GM18520 (cell line): Measurements from ENCODE around the gene FOXQ1.

ENCODE experiments used
- ATAC-seq: cut with Tn5 transposase; IDR thresholded peaks from one replicate; pipeline ENCODE4 v1.9.1; 2021; ENCODE audit not compliant: unreplicated experiment

FOXQ1 gene, protein sequence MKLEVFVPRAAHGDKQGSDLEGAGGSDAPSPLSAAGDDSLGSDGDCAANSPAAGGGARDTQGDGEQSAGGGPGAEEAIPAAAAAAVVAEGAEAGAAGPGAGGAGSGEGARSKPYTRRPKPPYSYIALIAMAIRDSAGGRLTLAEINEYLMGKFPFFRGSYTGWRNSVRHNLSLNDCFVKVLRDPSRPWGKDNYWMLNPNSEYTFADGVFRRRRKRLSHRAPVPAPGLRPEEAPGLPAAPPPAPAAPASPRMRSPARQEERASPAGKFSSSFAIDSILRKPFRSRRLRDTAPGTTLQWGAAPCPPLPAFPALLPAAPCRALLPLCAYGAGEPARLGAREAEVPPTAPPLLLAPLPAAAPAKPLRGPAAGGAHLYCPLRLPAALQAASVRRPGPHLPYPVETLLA

DNA sequence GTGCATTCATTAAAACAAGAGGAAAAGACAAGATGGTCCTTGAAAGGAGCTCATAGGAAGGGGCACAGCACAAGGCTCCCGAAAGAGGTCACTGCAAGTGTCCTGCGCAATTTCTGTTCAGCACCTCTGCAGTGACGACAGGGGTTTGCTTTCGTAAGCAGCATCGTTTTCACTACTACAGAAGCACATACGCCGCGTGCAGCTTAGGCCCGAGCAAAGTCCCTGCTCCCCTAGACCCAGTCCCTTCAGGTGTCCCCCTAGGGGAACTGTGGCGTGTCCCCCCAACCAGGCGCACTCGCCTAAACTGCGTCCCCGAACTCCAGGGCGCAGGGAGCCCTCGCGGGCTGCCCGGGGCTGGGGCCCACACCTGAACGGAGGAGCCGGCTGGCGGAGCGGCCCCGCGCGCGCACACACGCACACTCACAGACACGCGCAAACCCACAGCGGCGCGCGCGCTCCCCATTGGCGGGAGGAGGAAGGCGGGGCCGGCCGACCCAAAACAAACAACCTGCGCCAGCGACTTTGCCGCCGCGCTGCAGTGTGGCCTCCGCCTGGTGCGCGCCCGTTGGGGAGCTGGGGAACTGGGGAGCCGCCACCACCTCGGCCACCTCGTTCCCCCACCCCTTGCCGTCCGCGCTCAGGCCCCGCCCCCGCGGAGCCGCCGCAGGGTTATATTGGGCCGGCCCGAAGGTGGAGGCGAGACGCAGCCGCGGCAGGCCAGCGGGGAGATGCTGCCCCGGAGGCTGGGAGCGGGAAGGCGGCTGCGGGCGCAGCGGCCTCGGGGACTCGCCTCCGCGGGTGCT, at the start of gene FOXQ1:
TSS of gene FOXQ1 (plus strand) at position 699 of the 803 bp plus-strand sequence. CDS start 607 bp downstream, outside the sequence.
- no peak for ATAC-seq

DNA sequence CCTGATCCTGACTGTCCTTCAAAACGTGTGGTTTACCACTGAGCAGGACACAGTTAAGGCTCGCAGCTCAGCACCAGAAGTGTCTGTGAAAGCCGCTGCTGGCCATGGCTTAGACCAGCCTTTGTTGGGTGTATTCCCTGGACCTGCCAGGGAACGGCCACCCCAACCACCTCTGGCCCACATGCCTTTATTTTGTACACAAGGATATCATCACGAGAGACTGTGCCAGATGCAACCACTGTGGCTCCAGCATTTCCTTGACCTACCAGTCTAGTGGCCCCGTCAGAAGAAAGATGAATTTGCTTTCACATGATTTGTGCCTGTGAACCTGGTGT, 49.2 kb upstream of the FOXQ1 start:
- ATAC-seq, result no peak

DNA sequence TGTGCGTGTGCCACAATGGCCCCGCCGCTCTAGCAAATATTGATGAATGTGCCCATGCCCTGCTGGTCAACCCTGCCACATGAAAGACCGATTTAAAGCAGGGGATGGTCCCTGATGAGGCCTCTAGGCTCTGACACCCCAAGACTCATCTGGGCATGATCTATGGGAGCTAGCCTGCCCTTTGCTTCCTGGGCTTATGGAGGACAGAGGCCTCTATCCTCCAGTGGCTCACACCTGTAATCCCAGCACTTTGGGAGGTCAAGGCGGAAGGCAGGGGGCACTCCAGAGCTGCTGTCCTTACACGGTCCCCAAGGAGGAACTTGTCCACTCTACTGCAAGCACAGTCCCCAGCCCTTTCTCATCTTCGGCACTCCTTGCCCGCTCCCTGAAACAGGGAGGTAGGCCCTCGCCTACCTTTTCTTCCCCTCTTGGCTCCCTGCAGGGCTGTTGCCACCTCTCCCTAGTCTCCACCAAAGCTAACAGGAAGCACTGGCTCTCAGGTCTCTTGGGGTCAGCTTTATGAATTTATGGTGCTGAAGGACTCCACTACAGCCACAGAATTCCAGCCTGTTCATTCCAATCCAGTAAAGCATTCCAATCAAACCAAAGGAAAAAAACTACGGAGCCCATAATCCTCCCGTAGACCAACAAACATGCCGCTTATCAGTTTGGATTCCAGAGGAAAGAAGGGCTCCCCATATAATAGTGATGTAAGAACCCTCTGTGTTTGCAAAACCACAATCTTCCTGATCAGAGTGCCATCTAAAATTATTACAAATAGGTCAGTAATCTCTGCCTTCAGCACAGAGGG, 48.7 kb upstream of the FOXQ1 start:
- no peak for ATAC-seq

DNA sequence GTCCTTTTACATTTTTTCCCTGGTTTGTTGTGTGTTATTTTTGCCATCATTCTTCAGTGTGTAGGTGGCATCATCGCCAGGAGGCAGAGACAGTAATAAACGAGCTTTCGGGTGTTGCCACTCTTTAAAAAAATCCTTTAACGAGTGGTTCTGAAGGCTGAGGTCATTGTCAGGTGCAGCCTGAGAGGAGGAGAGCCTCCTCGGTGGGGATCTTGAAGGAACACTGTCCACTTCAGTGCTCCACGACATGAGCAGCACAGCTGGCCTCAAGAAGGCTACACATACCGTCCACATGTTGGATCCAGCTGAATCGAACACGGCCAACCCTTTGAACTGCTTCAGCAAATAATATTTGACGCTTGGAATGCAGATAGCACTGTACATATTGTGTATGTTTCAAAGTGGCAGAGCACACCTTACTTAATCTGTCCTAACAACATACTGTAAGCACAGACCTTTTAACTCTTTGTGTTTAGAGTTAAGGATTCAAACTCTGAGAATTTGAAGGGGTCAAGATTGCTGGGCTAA, 48.0 kb upstream of the FOXQ1 start:
- no peak for ATAC-seq

DNA sequence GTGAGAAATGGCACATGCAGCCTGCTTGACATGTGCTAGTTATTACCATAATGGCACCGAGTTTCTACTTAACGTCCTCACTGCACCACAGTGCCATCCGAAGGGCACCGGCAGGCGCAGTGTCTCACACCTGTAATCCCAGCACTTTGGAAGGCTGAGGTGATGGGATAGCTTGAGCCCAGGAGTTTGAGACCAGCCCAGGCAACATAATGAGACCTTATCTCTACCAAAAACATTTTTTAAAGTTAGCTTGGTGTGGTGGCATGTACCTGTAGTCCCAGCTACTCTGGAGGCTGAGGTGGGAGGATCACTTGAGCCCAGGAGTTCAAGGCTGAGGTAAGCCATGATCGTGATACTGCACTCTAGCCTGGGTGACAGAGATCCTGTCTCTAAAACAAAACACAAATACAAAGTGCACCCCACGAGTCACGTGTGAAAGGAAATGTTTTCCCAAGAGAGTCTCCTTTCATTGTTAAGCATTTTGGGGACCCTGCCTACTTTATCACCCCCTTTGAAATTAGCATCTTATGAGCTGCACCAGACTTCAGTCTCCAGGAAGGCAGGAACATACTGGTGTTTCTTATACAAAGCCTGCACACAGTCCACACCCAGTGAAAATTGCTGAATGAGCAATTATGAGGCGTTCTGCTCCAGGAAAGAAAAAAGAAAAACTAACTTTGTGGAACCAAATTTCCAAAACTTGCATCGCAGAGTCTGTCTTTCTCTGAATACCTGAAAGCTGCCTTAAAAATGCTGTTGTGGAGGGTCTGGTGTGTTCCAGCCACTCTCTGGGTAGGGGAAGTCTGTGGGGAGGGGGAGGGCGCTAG, 47.1 kb upstream of the FOXQ1 start:
- no peak for ATAC-seq

DNA sequence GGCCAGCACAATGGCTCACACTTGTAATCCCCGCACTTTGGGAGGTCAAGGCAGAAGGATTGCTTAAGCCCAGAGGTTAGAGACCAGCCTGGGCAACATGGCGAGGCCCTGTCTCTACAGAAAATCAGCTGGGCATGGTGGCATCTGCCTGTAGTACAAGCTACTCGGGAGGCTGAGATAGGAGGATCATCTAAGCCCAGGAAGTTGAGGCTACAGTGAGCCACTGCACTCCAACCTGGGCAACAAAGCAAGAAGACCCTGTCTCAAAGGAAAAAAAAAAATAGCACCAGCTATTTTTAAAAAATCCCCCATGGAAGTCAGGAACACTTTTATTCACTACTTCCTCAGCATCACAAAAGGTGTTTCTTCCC, 45.2 kb upstream of the FOXQ1 start:
- ATAC-seq, result no peak

DNA sequence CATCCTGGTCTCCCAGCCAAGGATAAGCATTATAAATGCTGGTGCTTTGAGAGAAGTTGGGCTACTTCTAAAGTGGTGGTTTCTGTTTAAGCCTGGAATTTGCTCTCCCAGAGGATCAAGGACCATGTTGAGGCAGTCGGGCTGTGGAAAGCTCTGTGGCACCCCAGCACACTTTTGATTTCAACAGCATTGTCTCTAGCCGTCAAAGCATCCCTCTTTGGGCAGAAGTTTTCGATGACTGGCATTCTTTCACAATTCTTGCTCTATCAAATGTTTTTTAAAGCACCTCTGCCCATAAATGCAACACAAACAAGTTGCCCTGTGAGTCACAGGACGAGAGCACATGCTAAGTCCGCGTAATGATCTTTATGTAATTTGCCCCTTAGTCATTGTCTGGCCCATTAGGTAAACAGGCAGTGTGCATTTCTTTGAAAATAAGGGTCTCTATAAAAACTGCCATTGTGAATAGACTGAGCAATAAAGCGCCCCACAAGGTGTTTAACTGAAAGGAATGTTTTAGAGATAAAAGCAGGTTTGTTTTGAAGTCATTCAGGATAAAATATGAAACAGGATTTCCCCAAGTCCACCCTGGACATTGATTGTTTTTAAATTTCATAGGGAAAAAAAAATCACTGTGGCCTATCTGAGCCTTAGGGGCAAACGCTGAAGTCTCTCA, 44.7 kb upstream of the FOXQ1 start:
- no peak for ATAC-seq

DNA sequence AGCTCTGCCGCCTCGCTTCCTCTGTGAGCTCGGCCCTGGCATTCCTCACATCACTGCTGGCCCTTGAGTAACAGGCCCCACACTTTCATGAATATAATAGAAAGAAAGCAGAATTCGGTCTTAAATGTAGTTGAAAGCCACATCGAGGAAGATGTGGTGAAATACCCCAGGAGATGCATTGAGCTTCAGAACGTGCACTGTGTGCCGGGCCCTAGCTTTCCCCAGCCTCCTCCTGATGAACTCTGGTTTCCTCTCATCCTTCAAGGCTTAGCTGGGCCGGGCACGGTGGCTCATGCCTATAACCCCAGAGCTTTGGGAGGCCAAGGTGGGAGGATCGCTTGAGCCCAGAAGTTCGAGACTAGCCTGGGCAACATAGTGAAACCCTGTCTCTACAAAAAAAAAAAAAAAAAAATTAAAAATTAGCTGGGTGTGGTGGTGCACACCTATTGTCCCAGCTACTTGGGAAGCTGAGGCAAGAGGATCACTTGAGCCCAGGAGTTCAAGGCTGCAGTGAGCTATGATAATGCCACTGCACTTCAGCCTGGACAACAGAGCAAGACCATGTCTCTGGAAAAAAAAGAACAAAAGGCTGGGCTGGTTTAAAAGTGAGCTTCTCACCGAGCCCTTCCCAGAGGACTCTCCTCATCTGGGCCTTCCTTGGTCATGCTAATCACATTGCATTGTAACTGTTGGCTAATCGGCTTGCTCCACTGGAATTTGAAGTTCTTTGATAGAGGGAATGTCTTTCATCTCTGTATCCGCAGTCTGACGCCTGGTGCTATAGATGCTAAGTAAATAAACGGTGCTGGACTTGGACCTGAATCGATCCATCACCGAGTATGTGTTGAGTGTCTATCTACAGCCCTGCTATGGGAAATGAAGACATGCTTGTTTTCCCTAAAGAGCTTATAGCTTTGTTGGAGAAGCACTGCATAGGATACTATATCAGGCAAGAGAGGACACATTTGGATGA, 43.8 kb upstream of the FOXQ1 start:
- no peak for ATAC-seq

DNA sequence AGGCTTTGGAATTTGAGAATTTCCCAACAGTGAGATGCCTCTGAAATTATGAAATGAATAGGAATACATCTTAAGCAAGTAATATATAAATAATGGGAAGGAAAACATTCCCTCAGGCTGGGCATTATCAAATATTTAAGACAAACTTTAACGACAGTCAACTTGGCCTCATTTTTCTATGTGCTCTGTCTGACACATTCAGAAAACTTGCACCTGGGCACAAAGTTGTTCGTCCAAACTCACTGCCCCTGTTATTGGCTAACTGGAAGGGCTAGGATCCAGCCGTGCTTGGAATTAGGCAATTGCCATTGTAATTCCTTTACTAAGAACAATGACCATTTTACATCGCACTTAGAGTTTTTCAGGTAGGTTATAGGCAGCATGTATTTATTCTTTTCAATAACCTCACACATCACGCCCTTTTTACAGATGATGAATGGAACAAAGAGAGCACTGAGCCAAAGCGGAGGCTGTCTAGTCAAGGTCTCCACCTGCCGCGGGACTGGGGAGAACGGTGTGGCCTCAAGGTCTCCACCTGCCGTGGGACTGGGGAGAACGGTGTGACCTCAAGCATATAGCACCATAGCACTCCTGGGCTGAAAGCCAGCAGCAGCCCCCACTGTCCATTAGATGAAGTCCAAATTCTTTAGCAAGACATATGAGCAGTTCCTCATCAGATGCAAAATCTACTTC, 40.7 kb upstream of the FOXQ1 start:
- ATAC-seq, result no peak

DNA sequence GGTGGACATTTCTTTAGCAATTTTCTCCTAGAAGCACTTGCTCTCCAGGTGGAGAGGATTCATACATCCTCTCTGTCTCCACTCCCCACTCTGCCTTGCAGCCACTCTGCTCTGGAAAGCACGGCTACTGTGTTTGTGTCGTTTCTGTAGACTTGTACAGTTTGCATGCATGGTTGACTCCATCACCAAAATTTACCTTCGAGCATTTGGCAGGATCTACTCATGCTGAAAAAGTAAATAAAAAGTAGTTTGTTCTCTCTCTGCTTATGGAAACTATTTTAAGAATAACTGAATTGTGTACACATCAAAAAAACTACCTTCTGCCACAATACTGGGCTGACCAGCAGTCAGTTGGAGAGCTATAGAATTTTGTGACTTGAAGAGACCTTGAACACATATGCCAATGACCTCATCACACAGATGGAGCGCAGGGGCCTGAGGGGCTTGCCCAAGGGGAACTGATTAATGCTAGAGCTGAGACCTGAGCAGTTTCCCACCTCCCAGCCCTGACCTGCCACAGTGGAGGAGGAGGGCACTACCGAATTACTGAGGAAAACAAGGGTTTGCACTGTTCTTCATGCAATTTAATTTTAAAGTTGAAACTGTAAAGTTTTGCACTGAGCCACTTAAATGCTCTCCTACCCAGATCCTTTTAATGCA, 33.7 kb upstream of the FOXQ1 start:
- no peak for ATAC-seq

DNA sequence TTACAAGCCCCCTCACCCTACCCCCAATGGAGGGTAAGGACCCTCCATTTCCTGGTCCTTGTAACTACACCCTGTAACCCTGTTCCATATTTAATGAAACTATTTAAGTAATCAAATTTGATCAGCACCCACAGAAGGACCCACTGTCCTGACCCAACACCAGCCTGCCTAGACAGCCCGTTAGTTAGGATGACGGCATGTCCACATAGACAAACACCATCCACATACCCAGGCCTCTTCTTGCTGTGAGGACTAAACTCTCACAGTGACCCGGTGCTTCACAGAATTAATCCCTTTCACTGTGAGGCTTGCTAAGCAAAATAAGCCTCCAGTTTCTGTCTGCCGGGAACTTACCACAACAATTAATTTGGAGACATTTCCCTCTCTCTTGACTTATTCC, 32.8 kb upstream of the FOXQ1 start:
- ATAC-seq, result no peak

DNA sequence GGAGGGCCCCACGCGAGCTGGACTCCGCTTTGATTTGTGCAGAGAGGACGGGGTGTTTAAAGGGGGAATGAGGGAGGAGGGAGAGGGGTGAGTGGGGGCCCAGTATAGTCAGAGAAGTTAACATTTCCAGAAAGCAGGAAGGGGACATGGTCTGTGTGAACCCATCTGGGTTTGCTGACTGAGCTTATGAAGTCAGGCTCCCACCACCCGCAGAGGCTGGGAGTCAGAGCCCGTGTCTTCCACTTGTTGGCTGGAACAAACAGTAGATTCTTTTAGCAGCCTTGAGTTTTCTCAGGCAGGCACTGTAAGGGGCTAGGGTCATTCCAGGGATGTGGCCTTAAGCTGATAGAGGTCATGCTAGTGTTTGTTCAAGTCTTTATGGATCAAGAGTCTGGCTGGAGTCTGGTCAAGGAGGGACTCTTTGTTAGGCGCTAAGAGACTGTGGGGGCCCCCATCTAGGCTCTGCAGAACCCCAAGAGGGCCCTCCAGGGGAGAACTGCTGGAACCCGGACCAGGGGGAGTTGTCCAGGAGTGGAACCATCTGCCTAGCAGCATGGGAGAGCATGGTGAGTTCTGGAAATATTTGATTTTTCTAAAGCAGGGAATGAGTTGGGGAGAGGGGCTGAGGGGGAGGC, 31.1 kb upstream of the FOXQ1 start:
- no peak for ATAC-seq

DNA sequence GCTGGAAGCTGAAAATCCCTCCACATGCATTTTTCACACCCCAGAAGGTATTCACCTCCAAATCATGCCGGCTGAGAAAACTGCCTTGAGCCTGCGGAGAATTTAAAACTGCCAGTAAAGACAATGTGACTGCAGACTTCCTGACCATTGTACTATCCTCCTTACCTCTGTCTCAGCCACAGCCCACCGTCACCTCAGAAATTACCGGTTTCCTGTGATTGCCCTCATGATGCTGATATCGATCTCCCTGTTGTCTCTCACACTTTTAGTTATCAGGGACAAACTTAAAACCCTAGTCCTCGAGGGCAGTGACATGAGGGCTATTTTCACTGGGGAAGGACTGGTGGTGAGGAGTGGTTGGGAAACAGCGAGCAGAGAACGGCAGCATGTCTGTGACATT, 30.2 kb upstream of the FOXQ1 start:
- ATAC-seq, result no peak

DNA sequence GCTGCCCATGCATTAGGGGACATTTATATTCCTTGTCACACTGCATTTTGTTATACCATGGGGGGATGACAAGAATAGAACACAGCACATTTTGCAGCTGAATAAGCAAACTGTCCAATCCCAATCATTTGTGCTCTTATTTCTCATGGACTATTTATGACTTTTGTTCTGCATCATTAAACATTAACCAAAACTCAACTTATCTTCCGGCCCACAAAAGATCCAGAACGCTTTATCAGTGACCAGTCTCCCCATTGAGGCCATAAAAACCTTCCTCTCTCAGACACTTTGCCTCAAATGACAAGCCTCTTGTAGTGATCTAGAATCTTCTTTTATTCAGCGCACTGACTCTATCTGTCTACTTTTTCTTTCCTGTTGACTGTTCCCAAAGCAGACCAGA, 28.4 kb upstream of the FOXQ1 start:
- no peak for ATAC-seq

DNA sequence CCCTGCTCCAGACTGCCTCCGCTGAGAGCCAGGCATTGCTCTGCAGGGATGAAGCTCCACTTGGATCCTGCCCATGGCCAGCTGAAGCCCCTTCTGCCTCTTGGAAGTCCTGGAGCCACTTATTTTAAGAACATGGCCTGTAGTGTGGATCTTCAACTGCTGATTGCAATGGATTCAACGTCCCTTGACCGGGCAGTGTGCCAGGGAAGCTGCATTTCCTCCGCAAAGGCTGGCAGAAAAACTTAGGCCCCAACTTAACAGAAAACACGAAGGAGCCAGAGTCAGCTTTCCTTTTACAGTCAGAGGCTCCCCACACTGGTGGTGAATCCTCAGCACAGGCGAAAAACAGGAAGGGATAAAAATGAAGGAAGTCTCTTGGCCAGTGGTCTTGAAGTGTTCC, 26.3 kb upstream of the FOXQ1 start:
- ATAC-seq, result no peak

DNA sequence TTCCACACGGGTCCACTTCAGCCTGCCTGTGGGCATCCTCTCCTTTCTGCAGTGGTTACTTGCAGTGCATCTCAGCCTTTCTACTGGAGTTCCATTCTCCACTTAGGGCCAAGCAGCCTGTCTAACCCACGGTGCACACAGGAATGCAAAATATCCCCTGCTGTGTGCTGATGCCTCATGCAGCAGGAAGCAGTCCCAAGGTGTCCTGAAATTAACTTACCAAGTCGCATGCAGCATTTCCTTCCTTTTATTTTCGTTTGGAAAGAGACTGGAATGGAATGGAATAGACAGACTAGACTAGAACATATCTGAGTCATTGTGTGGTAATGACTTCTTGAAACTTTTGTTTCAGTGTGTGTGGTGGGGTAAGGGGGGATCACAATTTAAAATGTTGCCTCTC, 25.9 kb upstream of the FOXQ1 start:
- no peak for ATAC-seq

DNA sequence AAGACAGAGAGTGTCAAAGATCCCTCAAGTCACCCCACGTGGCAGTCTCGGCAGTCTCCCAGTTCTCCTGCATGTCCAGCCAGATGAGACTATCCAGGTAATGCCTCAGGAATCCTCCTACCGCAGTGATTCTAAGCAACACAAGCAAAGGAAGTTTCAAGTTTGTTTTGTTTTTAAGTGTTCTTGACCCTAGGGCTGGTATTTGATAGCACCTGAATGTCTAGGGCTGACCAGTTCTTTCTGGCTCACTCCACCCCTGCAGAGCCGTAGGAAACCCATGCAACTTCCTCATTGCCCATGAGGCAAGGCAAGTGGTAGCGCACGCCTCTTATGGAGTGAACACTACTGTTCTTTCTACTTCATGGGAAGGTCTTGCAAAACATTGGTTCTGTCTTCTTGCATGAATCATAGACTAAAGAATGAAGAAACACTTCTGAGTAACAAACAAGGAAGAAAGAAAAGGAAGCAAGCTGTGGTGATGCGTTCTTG, 24.8 kb upstream of the FOXQ1 start:
- ATAC-seq, result no peak
